GM20000 (cell line): ENCODE results near the gene RALY.
A peak's percentile ranks its signal among the peaks of the same experiment; 100 is the strongest.

Source experiments
- DNase-seq: peaks from one replicate; pipeline ENCODE4 v3.0.0; 2012; ENCODE audit warnings: low spot score
- CTCF ChIP-seq: IDR thresholded peaks from 2 replicates; pipeline ENCODE4 v1.5.1; 2012; ENCODE audit warnings: mild to moderate bottlenecking, control low read depth; ENCODE audit errors: extremely low read depth, missing control alignments

Gene RALY

GRCh38 chr20:34105978-34106675, 112.4 kb downstream of the RALY start:
- no peak for DNase-seq
- no peak for TF ChIP-seq CTCF

- DNase-seq = no peak
- no peak for TF ChIP-seq CTCF
Measured at GRCh38 chr20:34108616-34109174, 115.0 kb downstream of the RALY start.

GRCh38 chr20:34109442-34109841, 115.7 kb downstream of the RALY start:
- TF ChIP-seq CTCF = no peak
- no peak for DNase-seq

- TF ChIP-seq CTCF = no peak
- no peak for DNase-seq
Measured at GRCh38 chr20:34110025-34110744, 116.5 kb downstream of the RALY start.

- no peak for TF ChIP-seq CTCF
- peak; percentile 46 for DNase-seq
Measured at GRCh38 chr20:34110745-34111641, 117.3 kb downstream of the RALY start.

GRCh38 chr20:34111702-34112599, 118.2 kb downstream of the RALY start, which contains the start of gene EIF2S2:
Gene EIF2S2 (minus strand): TSS chr20:34112243. CDS start chr20:34112110, 133 bp downstream.
- DNase-seq = peak; percentile 98
- TF ChIP-seq CTCF = no peak
